GM18858 (cell line): Measurements from ENCODE around the gene PPIL6.
"Not testable (repeated sequence)": the region's sequence is repeated elsewhere in the genome, so short reads cannot be mapped to it uniquely, and the experiment has no call there.

Source experiments
- ATAC-seq: cut with Tn5 transposase; IDR thresholded peaks from one replicate; pipeline ENCODE4 v1.9.1; 2021; ENCODE audit not compliant: unreplicated experiment

PPIL6 gene

DNA sequence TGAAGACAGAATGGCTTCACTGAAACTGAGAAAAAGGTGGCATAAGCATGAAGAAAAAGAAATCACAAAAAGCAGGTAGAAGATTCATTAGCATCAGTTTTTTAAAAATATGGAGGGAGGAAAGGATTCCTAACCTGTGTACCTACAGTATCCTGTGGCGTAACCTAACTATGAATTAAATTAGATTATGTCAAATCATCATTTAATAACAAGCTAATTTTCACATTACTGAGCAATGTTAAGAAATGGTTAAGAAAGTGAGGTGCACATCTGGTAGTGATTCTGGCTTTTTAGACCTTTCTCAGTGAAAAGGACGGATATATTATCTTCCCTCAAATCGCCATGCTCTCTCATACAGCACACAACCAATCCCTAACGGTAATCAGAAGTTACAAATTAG lies 70.7 kb downstream of the PPIL6 start:
- no peak for ATAC-seq

DNA sequence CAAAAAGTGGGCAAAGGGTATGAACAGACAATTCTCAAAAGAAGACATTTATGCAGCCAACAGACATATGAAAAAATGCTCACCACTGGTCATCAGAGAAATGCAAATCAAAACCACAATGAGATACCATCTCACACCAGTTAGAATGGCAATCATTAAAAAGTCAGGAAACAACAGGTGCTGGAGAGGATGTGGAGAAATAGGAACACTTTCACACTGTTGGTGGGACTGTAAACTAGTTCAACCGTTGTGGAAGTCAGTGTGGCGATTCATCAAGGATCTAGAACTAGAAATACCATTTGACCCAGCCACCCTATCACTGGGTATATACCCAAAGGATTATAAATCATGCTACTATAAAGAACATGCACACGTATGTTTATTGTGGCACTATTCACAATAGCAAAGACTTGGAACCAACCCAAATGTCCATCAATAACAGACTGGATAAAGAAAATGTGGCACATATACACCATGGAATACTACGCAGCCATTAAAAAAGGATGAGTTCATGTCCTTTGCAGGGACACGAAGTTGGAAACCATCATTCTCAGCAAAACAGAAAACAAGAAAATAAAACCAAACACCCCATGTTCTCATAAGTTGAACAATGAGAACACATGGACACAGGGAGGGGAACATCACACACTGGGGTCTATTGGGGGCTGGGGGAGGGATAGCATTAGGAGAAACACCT lies 75.9 kb downstream of the PPIL6 start:
- not testable (repeated sequence) for ATAC-seq

DNA sequence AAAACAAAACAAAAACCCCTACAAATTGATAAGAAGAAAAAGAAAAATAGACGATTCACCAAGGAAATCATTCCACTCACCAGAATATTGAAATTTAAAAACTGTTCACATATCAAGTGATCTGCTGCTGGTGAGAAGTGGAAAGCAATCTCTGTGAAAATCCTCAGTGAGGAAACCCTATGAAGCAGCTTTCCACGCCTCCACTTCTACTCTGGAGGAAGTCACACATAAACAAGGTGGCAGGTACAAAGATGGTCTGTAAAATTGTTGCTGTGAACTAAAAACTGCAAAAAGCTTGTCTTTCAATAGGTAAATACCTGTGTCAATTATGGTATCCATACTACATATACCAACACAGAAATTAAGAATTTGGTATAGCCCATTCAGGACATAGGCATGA lies 76.7 kb downstream of the PPIL6 start:
- ATAC-seq = no peak

DNA sequence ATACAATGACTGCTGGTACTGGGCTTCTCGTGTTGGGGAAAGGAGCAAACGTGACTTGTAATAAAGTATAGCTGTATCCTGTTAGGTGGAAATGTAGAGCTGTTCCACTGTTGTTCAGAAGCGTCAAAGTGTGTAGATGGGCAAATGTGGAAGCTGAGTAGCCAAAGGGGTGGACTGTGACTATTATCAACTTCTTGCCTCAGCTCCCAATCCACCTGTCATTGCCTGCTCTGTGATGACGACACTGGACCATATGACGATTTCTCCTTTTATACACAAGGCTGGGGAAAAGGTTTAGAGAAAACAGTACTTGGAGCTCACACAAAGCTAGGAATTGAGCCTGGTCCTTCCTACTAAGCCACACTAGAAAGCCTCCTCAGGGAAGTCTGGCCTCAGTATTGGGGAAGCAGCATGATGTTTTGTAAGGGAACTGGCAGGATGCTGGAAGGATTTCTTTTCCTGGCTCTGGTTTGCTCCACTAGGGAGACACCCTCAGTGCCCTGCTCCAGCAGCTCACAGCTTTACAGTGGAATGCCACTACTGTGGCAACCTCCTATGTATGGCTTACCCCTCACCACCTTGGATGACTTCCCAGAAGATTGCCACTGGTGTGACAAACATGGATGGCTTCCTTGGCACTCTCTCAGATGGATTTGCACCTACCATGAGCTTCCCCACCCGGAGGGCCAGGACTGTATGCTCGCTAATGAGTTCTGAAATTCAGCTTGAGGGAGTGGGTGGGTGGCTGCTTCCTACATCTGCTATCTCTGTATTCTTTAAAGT lies 78.1 kb downstream of the PPIL6 start:
- no peak for ATAC-seq

DNA sequence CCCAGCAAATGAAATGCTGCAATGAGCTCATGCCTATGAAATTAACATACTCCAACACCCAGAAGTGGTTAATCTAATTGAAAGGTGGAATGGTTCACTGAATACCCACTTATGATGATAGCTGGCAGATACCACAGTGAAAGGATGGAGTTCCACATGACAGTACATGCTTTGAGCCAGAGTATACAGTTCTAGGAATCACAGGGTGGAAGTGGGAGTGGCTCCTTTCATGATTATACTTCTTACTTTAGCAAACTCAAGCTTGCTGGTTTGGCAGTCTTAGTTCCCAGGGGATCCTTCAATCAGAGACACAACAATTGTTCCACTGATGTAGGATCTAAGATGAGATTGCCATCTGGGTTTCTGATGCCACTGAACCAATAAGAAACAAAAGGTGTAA lies 79.6 kb downstream of the PPIL6 start:
- ATAC-seq = no peak

DNA sequence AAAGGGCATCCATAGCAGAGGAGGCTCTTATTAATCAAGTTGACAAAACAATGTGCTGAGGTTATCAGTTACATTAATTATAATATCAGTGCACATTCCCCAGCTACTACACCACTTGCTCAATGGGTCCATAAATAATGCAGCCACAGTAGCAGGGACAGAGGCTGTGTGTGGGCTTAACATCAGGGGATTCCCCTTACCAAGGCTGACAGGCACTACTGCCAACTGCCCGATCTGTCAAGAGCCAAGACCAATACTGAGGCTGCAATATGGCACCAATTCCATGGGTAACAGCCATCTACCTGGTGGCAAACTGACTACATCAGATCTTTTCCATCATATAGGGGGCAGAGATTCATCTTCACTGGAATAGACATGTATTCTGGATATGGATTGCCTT lies 80.1 kb downstream of the PPIL6 start:
- no peak for ATAC-seq

DNA sequence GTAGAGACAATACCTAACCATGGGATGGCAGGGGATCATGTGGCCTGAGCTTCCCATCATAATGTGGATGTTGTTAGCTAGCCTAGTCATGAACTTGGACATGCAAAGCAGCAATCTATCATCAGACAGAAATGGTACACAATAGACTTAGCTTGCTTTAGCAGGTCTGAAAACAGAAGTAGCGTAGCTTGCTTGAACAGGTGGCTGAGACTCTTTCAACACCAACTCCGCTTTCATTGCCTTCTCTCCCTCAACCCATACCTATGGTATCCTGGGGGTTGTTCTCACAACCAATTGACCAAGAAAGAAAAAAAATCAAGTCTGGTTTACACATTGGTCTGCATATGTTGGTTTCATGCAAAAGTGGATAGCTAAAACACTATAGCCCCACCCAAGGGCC lies 81.2 kb downstream of the PPIL6 start:
- ATAC-seq = no peak

DNA sequence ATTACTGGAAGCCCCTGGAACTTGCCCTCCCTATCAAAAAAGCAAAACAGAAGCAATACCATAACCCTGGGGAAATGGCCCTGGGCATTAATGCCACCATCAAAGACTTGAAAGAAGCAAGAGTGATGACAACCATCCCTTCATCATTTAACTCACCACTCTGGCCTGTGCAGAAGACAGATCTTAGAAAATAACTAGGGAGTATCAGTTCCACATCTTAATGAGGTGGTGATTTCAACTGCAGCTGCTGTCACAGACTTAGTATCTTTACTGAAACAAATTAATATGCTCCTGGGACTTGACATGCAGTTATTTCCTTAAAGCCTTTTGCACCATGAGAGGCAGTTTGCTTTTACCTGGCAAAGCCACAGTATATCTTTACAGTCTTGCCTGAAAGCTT lies 82.2 kb downstream of the PPIL6 start:
- no peak for ATAC-seq

DNA sequence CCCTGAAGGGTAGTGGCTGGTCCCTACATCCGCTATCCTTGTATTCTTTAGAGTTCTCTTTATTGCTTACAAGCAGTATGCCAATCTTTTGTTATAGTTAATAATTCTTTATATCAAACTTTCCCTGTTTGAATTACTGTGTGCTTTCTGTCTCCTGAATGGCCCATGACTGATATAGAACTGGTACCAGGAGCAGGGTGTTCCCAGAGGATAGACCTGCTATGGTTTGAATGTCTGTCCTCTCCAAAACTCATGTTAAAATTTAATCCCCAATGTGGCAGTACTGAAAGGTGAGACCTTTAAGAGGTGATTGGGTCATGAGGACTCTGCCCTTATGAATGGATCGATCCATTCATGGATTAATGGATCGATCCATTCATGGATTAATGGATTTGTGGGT lies 84.2 kb downstream of the PPIL6 start:
- no peak for ATAC-seq

DNA sequence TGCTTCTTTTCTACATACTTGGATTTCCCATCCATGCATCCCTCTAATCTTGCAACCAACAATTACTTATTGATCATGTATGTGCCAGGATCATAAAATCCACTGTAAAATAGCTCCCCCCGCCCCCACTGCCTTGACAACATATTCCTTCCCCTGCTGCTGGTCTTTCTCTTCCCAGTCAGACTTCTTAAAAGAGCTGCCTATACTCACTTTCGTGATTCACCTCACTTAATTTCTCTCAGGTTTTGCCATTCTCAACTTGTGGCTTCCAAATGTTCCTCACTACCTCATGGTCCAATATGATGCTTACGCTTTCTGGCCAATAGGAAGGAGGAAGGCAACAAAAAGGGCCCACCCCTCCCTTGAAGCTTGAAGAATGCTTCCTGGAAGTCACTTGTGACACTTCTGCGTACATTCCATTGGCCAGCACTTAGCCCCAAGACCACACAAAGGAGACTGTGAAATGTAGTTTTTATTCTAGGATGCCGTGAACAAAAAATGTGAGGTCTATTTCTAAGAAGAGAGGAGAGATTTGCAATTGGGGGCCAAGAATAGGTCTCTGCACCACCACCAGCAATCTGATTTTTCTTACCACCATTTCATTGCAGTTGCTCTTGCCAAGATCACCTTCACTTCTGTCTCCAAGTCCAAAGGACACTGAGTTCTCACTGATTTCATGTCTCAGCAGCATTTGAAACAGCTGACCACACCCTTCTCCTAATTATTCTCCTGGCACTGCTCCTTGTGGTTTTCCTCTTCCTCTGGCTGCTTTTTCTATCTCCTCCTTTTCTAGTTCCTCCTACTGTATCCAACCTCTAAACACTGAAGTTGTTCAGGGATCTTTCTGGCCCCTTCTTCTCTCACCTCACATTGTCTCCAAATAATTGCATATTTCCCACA lies 88.9 kb downstream of the PPIL6 start:
- no peak for ATAC-seq

DNA sequence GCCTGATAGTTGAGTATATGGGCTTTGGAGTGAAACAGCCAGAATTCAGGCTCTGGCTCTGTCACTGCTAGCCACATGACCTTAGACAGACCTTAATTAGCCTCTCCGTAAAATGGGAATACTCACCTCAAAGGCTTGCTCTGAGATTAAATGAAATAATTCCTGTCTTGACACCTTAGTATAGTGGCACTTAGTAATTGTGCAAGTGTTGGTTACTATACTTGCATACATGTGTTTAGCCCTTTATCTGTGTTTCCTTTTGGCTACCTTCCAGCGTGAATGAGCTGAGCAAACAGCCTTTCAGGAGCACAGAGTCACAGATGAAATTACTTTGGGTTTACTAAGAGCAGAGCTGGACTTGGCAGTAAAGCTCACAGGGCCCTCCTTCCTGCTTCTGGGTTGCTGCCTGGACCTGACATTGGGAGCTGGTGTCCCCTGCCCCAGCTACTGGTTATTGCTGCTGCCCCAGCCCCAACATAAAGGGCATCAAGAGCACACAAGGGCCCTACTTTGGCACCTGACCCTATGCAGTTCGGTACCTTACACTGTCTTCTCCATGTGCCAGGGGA lies 90.9 kb downstream of the PPIL6 start:
- ATAC-seq = no peak

DNA sequence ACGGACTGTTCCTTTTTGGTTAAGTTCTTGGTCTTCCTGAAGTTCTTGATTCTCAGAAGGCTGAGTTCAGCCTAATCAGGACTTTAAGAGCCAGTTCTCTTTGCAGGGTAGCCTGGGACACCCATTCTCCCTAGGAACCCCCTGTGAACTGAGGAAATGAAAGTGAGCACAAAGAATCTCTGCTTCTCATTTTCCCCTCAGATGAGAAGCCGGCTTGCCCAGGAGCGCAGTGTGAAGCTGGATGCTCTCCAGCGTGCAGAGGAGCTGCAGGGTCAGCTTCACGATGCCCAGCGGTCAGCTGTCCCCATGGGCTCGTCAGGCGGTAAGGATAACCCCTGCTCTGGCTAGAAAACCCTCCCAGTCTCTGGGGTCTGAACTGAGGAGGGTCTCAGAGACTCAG lies 92.2 kb downstream of the PPIL6 start:
- ATAC-seq = no peak

DNA sequence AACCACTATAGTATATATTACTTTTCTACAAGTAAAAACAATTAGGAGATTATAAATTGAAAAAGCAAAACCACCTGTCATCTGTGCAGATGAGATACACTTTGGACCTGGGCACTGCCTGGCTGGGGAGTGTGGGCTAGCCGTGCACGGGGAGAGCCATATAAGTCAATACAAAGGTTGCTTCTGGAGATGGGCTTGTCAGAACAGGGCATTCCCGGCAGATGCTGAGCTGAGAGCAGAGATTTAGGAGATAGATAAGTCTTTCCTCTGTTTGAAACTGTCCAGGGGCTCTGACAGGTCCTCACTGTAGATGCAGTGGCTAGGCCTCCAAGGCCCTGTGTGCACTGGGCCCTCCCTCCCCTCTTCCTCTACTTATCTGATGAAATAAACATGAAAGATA lies 92.6 kb downstream of the PPIL6 start:
- no peak for ATAC-seq

DNA sequence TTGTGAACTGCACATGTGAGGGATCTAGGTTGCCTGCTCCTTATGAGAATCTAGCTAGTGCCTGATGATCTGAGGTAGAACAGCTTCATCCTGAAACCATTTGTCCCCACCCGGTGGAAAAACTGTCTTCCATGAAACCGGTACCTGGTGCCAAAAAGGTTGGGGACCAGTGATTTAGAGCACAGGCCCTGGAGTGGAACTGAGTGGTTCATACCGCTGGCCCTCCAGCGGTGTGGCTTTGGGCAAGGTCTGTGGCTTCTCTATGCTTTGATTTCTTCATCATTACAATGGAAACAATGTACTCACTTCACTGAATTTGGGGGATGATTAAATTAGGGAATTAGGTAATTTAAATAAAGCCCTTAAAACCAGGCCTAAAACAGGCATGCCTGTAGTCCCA lies 94.4 kb downstream of the PPIL6 start:
- ATAC-seq = no peak

DNA sequence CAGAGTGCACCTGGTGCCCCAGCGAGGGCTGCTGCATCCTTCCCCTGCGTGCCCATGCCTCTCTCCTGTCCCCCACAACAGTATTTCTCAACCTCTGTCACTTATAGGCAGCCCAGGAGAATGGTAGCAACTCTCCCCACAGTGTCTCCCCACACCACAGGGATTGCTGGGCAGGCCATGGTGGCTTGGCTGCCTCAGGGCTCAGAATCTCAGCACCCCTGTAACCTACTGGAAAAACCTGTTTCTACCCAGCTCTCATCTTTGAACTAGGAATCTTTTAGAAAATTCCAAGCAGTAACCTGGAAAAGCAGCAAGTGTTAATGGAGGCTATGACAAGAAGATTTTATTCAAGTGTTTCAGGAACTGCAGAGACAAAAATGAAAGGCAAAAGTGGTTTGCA lies 96.2 kb downstream of the PPIL6 start:
- no peak for ATAC-seq

DNA sequence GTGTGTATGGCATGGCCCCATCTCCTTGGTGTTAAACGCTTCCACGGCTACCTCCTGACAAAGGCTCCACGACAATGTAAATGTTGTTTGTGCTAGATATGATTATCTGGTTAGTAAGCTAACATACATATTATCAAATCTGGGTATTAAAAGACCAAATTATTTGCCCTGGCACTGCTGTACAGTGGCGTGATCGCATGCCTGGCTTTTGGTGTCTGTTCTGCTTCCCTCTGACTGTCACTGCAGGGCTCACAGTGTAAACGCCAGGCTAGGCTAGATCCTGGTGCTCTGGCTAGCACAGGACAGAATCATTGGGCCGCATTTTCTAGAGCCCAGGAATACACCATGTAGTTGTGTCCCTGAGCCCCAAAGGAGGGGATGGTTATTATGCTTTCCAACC lies 96.9 kb downstream of the PPIL6 start:
- ATAC-seq = no peak

DNA sequence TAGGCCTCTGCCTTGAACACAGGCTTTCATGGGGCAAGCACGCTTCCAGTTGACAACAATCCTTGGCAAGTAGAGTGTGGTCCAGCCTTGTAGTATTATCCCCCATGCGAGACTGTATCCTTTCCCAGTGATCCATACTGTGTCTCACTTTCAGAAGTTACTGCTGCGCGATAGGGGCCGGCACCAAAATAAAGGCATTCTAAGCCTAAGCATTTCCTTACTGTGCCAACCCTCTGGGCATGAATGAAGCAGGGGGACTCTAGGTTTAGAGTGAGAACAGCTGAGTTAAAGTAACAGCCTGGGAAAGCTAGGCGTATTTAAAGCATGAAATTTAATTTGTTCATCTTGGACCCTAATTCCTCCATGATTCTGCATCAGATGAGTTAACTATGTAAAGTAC lies 97.5 kb downstream of the PPIL6 start:
- no peak for ATAC-seq

DNA sequence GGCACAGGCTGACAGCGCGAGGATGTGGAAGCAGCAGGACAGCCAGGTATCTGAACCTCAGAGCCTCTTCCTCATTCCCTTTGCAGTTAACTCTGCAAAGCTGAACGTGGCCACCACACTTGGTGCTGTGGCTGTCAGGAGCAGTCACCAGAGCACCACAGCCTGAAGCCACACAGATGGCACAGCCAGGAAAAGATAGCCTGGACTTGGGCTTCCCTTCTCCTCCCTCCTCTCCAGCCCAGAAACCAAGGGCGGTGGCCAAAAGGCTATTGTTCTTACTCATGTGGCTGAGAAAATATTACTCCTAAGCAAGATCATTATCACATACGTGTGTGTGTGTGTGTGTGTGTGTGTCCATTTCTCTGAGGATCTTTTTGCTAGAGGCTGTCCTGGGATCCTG lies 97.9 kb downstream of the PPIL6 start:
- ATAC-seq = no peak

DNA sequence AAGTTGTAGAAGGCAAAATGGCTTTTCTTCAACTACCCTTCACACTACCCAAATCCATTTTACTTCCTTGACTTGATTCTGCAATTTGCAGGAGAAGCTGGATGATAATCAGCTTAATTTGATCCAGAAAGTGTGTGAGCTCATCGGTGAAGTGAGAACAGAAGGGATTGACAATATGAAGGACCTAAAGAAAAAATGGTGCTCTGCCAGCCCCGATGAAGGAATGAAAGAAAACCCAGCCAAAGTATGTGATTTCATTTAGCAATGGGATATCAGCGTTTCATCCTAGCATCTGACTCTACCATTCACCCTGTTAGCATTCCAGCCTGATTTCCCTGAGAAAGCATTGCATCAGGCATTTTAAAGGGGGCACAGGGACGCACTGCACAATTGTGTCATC lies 99.6 kb downstream of the PPIL6 start:
- no peak for ATAC-seq
